Tibial artery (tissue), 4 donors: Measurements from ENCODE around the gene PRDM4.

Experiments used
- DNase-seq, 2 donors: peaks; one replicate each; pipeline ENCODE4 v3.0.0-alpha.2; 2019
- H3K27ac ChIP-seq, 2 donors: fragments of 200-600 bp; sonication (generic) in 1 of 2; 1 replicate in 1 of 2; 2 replicates in 1 of 2; pipeline ENCODE4 v1.5.1; 2018 to 2019; ENCODE audit warnings: mild to moderate bottlenecking in 1 of 2
- H3K27me3 ChIP-seq, 2 donors: fragments of 200-600 bp; sonication (generic) in 1 of 2; one replicate each; pipeline versions ENCODE4 v1.5.1 to v1.6.0; 2016 to 2019
- H3K36me3 ChIP-seq, 3 donors: fragments of 200-600 bp; sonication (generic) in 2 of 3; one replicate each; pipeline ENCODE4 v1.5.1; 2016 to 2019; ENCODE audit warnings: mild to moderate bottlenecking in 2 of 3
- H3K4me1 ChIP-seq, 4 donors: fragments of 200-600 bp; sonication (generic) in 2 of 4; 1 replicate in 3 of 4; 2 replicates in 1 of 4; pipeline ENCODE4 v1.5.1; 2016 to 2019
- H3K4me3 ChIP-seq, 2 donors: fragments of 200-600 bp; sonication (generic) in 1 of 2; 1 replicate in 1 of 2; 2 replicates in 1 of 2; pipeline ENCODE4 v1.5.1; 2018 to 2019; ENCODE audit warnings: mild to moderate bottlenecking in 2 of 2
- H3K9me3 ChIP-seq, 3 donors: fragments of 200-600 bp; sonication (generic) in 1 of 3; one replicate each; pipeline ENCODE4 v1.5.1; 2016 to 2019
- intact Hi-C: fragments of 100-400 bp; cut with DNase I; formaldehyde crosslinking; loops from one replicate; pipeline ENCODE4 v1.15.0; 2023; ENCODE audit warnings: low total_unique reads
- TF ChIP-seq, protein P1 (sequence below), 2 experiments: fragments of 200-600 bp in 1 of 2; fragments of 450-650 bp in 1 of 2; IDR thresholded peaks; one replicate each; pipeline ENCODE4 v1.5.1; 2017 to 2019; ENCODE audit warnings: antibody characterized with exemption in 2 of 2, mild to moderate bottlenecking in 1 of 2, moderate library complexity in 1 of 2

Gene PRDM4

DNA sequence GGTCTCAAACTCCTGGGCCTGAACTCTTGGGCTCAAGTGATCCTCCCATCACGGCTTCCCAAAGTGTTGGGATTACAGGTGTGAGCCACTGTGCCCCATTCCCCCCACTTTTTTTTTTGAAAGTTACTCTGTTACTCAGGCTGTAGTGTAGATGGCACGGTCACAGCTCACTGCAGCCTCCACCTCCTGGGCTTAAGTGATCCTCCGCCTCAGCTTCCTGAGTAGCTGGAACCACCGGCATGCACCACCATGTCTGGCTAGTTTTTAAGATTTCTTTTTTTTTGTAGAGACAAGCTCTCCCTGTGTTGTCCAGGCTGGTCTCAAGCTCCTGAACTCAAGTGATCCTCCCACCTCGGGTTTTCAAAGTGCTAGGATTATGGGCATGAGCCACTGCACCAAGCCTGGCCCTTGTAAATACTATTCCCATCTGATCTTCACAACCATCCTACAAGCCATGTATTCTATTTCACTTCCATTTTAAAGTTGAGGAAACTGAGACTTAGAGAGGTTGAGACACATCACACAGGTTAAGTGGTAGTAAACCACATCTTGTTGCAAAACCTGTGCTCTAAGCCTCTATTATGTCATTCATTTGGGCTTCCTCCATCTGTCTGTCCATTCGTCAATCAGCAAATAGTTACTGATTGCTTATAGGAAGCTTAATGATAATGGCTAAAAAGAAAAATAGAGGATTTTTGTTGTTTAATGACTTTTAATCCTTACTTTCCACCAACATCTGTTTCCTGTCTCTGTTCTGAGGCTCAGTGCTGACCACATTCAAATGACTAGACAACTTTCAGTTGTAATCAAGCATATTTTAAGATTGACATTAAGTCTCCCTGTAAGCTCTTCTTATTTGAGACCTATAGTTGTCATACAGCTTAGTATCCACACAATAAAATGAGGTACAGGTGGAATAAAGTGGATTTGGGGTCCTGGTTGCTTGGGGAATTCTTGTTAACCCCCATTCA is 22.8 kb upstream of the PRDM4 start:
- TF ChIP-seq, protein P1, sequence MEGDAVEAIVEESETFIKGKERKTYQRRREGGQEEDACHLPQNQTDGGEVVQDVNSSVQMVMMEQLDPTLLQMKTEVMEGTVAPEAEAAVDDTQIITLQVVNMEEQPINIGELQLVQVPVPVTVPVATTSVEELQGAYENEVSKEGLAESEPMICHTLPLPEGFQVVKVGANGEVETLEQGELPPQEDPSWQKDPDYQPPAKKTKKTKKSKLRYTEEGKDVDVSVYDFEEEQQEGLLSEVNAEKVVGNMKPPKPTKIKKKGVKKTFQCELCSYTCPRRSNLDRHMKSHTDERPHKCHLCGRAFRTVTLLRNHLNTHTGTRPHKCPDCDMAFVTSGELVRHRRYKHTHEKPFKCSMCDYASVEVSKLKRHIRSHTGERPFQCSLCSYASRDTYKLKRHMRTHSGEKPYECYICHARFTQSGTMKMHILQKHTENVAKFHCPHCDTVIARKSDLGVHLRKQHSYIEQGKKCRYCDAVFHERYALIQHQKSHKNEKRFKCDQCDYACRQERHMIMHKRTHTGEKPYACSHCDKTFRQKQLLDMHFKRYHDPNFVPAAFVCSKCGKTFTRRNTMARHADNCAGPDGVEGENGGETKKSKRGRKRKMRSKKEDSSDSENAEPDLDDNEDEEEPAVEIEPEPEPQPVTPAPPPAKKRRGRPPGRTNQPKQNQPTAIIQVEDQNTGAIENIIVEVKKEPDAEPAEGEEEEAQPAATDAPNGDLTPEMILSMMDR (IDR thresholded peaks at IDR 0.05), result no peak
- H3K4me1 ChIP-seq, result no peaks in the 10 kb centered on the region
- H3K27me3 ChIP-seq, result peaks cover 0 to 2% of the 10 kb centered on the region in 2 donors
- H3K4me3 ChIP-seq, result no peak overlapping the region
- DNase-seq, result no peak
- no peak overlapping the region for H3K27ac ChIP-seq
- no peaks in the 10 kb centered on the region for H3K36me3 ChIP-seq
- H3K9me3 ChIP-seq, result no peaks in the 10 kb centered on the region
- intact Hi-C loops, result no loop called here

DNA sequence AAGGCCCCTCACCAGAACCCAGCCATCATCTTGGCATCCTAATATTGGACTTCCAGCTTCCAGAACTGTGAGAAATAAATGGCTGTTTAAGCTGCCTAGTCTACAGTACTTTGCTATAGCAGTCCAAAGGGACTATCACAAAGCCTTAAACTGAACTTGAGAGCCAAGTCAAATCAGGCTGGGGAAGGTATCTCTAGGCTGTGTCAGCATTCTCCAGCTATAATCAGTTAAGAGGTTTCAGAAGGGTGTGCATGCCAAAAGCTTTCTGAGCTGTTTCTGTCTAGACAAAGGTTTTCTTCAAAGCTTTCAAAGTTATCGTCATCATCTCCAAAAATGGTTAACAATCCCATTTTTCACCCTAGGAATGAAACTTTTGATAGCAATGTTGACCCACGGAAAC is 21.1 kb upstream of the PRDM4 start:
- TF ChIP-seq, protein P1 (IDR thresholded peaks at IDR 0.05), result no peak
- Histone ChIP-seq H3K27me3 (peaks cover 0 to 10% of the 10 kb centered on the region in 2 donors), H3K36me3 (no peaks in the 10 kb centered on the region), H3K9me3 (no peaks in the 10 kb centered on the region), H3K4me3 (no peak overlapping the region), H3K27ac (no peak overlapping the region), H3K4me1 (no peaks in the 10 kb centered on the region)
- no peak for DNase-seq
- intact Hi-C loops, result no loop called here

DNA sequence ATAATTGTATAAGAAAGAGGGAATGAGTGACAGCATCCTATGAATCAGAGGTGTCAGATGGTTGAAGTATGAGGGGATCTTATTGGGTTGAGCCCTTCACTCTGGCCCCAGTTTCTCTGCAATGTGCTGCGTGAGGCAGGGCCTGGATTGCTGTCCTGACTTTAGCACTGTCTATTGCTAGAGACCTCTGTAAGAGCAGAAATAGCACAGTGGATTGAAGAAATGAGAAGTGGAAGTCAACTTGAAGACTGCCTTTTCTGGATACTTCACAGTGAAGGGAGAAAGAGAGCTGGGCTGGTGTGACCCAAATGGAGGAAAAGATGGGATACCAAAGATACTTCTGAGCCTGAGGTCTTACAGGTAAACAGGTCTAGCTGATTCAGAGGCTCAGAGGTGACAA is 19.4 kb upstream of the PRDM4 start:
- H3K4me3 ChIP-seq, result no peak overlapping the region
- H3K4me1 ChIP-seq, result peaks cover 0 to 4% (median 3%) of the 10 kb centered on the region in 4 donors
- TF ChIP-seq, protein P1 (IDR thresholded peaks at IDR 0.05), result no peak
- H3K9me3 ChIP-seq, result no peaks in the 10 kb centered on the region
- intact Hi-C loops, result no loop called here
- no peaks in the 10 kb centered on the region for H3K36me3 ChIP-seq
- DNase-seq, result no peak
- no peak overlapping the region for H3K27ac ChIP-seq
- H3K27me3 ChIP-seq, result peaks cover 0 to 25% of the 10 kb centered on the region in 2 donors

DNA sequence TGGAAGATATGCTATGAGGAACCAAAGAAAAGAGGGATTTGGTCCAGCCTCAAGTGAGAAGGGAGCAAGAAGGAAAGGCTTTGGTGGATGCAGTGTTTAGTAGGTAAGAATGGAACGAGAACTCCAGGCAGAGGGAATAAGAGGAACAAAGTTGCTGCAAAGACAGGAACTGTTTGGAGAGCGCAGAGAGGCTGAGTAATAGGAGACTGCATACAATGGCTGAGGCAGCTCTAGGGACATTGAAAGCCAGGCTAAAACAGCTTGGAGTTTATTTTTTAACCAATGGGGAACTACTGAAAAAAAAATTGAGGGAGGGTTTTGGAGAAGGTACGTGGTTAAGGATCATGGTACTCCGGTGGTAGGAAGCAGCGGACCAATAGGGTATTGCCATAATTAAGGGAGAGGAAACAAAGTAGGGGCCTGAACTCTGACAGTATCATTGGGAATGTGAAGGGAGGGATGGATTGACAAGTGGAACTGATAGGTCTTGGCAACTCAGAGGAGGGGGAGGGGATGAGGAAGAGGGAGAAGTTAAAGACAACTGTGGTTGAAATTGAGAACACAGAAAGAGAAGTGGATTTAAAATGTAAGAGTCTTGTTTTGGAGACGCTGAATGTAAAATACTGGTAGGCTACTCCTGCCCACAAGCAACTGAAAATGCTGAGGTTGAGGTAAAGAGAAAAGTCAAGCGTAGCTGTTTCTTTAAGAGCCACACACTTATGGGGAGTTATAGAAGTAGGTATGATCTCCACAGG is 18.3 kb upstream of the PRDM4 start:
- Histone ChIP-seq H3K4me1 (peaks cover 0 to 8% (median 6%) of the 10 kb centered on the region in 4 donors), H3K36me3 (no peaks in the 10 kb centered on the region), H3K27ac (no peak overlapping the region), H3K27me3 (peaks cover 0 to 32% of the 10 kb centered on the region in 2 donors), H3K9me3 (no peaks in the 10 kb centered on the region), H3K4me3 (no peak overlapping the region)
- TF ChIP-seq, protein P1 (IDR thresholded peaks at IDR 0.05), result no peak
- intact Hi-C loops, result loop anchor here (10.0 kb wide), 2 partner anchors 726 to 1194 kb away; partner anchors contain the start of gene RFX4
- no peak for DNase-seq

DNA sequence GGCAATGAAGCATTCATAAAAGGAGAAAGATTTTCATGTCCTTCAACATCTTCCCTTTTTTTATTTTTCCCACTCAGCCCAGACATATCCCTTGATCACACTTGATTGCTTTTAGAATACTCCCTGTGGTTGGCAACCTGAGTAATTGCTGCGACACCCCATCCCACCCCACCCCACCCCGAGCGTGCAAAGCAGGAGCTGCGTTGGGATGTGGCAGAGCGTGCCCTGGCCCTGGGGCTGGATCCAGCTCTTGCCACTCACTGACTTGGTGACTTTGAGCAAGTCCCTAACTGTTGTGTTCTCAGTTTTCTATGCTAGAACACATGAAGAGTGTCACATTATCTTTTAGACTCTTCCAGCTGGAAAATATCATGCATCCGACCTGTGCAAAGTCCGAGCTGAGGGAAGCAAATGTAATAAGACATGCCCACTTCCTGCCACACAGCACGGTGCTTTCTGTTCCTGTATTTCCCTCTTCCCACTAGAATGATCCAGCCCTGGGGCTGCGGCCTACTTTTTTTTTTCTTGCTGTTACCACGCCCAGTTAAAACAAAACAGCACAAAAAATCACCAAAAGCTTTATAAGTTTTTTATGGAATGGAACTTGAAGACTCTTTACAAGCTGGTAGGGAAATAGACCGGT is 17.6 kb upstream of the PRDM4 start:
- no peaks in the 10 kb centered on the region for H3K36me3 ChIP-seq
- TF ChIP-seq, protein P1 (IDR thresholded peaks at IDR 0.05), result no peak
- H3K4me3 ChIP-seq, result no peak overlapping the region
- peaks cover 0 to 32% of the 10 kb centered on the region in 2 donors for H3K27me3 ChIP-seq
- H3K27ac ChIP-seq, result no peak overlapping the region
- DNase-seq, result no peak
- H3K9me3 ChIP-seq, result no peaks in the 10 kb centered on the region
- H3K4me1 ChIP-seq, result peaks cover 0 to 8% (median 6%) of the 10 kb centered on the region in 4 donors
- intact Hi-C loops, result loop anchor here (10.0 kb wide), 2 partner anchors 726 to 1194 kb away; partner anchors contain the start of gene RFX4
